SK-N-SH treated with all-trans-retinoic acid at 6 μM for 48 hours (cell line): ENCODE measurements around the gene TFRC.

Source experiments
- ATAC-seq: fragments of 200-7000 bp; cut with Tn5 transposase; 3 replicates; pipeline ENCODE4 v1.9.1; 2020; ENCODE audit warnings: mild to moderate bottlenecking, moderate library complexity
- ARNTL ChIP-seq: fragments of 450-650 bp; formaldehyde crosslinking; IDR thresholded peaks from 2 replicates; pipeline ENCODE4 v1.5.0; 2020; ENCODE audit warnings: low read depth, mild to moderate bottlenecking, moderate library complexity, borderline replicate concordance
- BACH2 ChIP-seq: fragments of 250-450 bp; sonication (Bioruptor Pico); IDR thresholded peaks from 2 replicates; pipeline ENCODE4 v1.9.0; 2021; ENCODE audit warnings: mild to moderate bottlenecking, borderline replicate concordance
- CREB5 ChIP-seq: fragments of 250-450 bp; sonication (Bioruptor Pico); IDR thresholded peaks from 2 replicates; pipeline ENCODE4 v1.5.1; 2020; ENCODE audit warnings: low read depth, mild to moderate bottlenecking, moderate library complexity
- CSDC2 ChIP-seq: fragments of 250-450 bp; sonication (Bioruptor Pico); IDR thresholded peaks from 2 replicates; pipeline ENCODE4 v1.5.0; 2020; ENCODE audit warnings: mild to moderate bottlenecking, moderate library complexity
- ESRRG ChIP-seq: fragments of 250-450 bp; sonication (Bioruptor Pico); IDR thresholded peaks from 2 replicates; pipeline ENCODE4 v1.6.1; 2021; ENCODE audit warnings: mild to moderate bottlenecking
- GLIS3 ChIP-seq: fragments of 250-450 bp; sonication (Bioruptor Pico); IDR thresholded peaks from 2 replicates; pipeline ENCODE4 v1.5.0; 2020; ENCODE audit warnings: mild to moderate bottlenecking, moderate library complexity
- ISL1 ChIP-seq: fragments of 250-450 bp; sonication (Bioruptor Pico); IDR thresholded peaks from 2 replicates; pipeline ENCODE4 v2.1.2; 2022; ENCODE audit warnings: mild to moderate bottlenecking, moderate library complexity
- OSR1 ChIP-seq: fragments of 250-450 bp; sonication (Bioruptor Pico); IDR thresholded peaks from 2 replicates; pipeline ENCODE4 v1.8.0; 2022; ENCODE audit warnings: moderate library complexity, mild to moderate bottlenecking, inconsistent platforms
- PATZ1 ChIP-seq: fragments of 250-450 bp; sonication (Bioruptor Pico); IDR thresholded peaks from 2 replicates; pipeline ENCODE4 v1.8.0; 2020; ENCODE audit warnings: mild to moderate bottlenecking, moderate library complexity, borderline replicate concordance
- PPARA ChIP-seq: fragments of 250-450 bp; sonication (Bioruptor Pico); IDR thresholded peaks from 2 replicates; pipeline ENCODE4 v1.5.0; 2020; ENCODE audit warnings: mild to moderate bottlenecking, borderline replicate concordance
- RARB ChIP-seq: fragments of 250-450 bp; sonication (Bioruptor Pico); IDR thresholded peaks from 2 replicates; pipeline ENCODE4 v1.8.0; 2021; ENCODE audit warnings: mild to moderate bottlenecking, moderate library complexity
- TCF4 ChIP-seq: fragments of 250-450 bp; sonication (Bioruptor Pico); IDR thresholded peaks from 2 replicates; pipeline ENCODE4 v1.8.0; 2021; ENCODE audit warnings: mild to moderate bottlenecking, moderate library complexity, borderline replicate concordance
- TOX ChIP-seq: fragments of 250-450 bp; sonication (Bioruptor Pico); IDR thresholded peaks from 2 replicates; pipeline ENCODE4 v1.8.0; 2021; ENCODE audit warnings: mild to moderate bottlenecking, moderate library complexity, borderline replicate concordance
- ZC3H10 ChIP-seq: fragments of 250-450 bp; sonication (Bioruptor Pico); IDR thresholded peaks from 2 replicates; pipeline ENCODE4 v1.5.1; 2021; ENCODE audit warnings: mild to moderate bottlenecking, moderate library complexity
- ZFP3 ChIP-seq: fragments of 250-450 bp; sonication (Bioruptor Pico); IDR thresholded peaks from 2 replicates; pipeline ENCODE4 v1.5.0; 2020; ENCODE audit warnings: mild to moderate bottlenecking, moderate library complexity
- ZFP30 ChIP-seq: fragments of 450-650 bp; formaldehyde crosslinking; IDR thresholded peaks from 2 replicates; pipeline ENCODE4 v1.5.0; 2022; ENCODE audit warnings: mild to moderate bottlenecking, moderate library complexity
- ZNF565 ChIP-seq: fragments of 450-650 bp; formaldehyde crosslinking; conservative IDR thresholded peaks from 2 replicates; pipeline ENCODE4 v1.5.0; 2020; ENCODE audit warnings: low read depth, mild to moderate bottlenecking, moderate library complexity
- ZNF70 ChIP-seq: fragments of 450-650 bp; formaldehyde crosslinking; IDR thresholded peaks from 2 replicates; pipeline ENCODE4 v1.5.0; 2020; ENCODE audit warnings: mild to moderate bottlenecking, moderate library complexity
- ZNF8 ChIP-seq: fragments of 450-650 bp; formaldehyde crosslinking; IDR thresholded peaks from 2 replicates; pipeline ENCODE4 v1.5.0; 2020; ENCODE audit warnings: mild to moderate bottlenecking, moderate library complexity
- TF ChIP-seq, protein P1 (sequence below): fragments of 250-450 bp; sonication (Bioruptor Pico); IDR thresholded peaks from 2 replicates; pipeline ENCODE4 v1.5.0; 2020; ENCODE audit warnings: mild to moderate bottlenecking, moderate library complexity
- TF ChIP-seq, protein P2 (sequence below): fragments of 250-450 bp; sonication (Bioruptor Pico); IDR thresholded peaks from 2 replicates; pipeline ENCODE4 v1.5.1; 2021; ENCODE audit warnings: mild to moderate bottlenecking, moderate library complexity
- TF ChIP-seq, protein P3 (sequence below): fragments of 250-450 bp; sonication (Bioruptor Pico); IDR thresholded peaks from 2 replicates; pipeline ENCODE4 v1.8.0; 2021; ENCODE audit warnings: low read depth, mild to moderate bottlenecking, moderate library complexity, borderline replicate concordance

TFRC gene

DNA sequence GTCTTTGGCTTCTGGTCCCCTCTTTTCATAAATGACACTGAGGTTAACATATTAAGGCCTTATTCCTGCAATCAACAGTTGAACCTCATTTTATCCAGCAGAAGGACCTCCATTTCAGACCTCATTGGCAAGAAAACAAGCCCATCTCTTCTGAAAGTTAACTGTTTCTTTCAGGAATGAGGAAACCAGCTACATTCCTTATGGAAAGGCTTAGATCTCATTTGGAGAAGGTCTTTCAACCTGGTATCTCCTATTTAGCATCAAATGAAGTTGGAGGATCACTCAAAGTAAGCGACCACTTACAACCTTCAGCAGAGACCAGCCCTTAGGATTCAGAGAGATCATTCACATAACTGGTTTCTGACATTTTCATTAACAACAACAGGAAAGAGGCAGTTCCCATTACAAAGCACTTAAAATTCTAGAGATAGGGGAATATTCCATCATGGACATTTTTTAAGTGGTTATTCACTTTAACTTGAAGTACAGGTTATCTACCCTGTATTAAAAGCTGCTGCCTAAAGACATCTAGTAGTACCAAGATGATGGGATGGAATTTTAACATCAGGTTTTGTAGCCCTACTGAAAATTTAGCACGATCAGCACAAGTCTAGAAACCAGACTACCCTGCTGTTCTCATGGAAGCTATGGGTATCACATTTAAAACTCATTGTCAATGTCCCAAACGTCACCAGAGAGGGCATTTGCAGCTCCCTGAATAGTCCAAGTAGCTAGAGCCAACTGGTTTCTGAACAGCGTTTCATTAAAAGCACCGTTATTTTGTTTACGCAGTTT, 30.4 kb downstream of the TFRC start:
- TF ChIP-seq ISL1 = peak; percentile 82
- no peak for TF ChIP-seq TCF4 (CRISPR knock-in tag)
- no peak for ATAC-seq

- TF ChIP-seq ARNTL (CRISPR knock-in tag) (no peak), CSDC2 (no peak), GLIS3 (CRISPR knock-in tag) (no peak), ZNF8 (CRISPR knock-in tag) (0 out of 2 replicates have a peak, but pooled peaks have one; percentile 12), PATZ1 (no peak), ISL1 (peak; percentile 83), BACH2 (no peak), TOX (no peak), ZC3H10 (CRISPR knock-in tag) (no peak), TCF4 (CRISPR knock-in tag) (peak; percentile 62; the same call in 1 of the 2 replicates), ZNF565 (no peak), OSR1 (CRISPR knock-in tag) (no peak), PPARA (no peak)
- TF ChIP-seq, protein P1, sequence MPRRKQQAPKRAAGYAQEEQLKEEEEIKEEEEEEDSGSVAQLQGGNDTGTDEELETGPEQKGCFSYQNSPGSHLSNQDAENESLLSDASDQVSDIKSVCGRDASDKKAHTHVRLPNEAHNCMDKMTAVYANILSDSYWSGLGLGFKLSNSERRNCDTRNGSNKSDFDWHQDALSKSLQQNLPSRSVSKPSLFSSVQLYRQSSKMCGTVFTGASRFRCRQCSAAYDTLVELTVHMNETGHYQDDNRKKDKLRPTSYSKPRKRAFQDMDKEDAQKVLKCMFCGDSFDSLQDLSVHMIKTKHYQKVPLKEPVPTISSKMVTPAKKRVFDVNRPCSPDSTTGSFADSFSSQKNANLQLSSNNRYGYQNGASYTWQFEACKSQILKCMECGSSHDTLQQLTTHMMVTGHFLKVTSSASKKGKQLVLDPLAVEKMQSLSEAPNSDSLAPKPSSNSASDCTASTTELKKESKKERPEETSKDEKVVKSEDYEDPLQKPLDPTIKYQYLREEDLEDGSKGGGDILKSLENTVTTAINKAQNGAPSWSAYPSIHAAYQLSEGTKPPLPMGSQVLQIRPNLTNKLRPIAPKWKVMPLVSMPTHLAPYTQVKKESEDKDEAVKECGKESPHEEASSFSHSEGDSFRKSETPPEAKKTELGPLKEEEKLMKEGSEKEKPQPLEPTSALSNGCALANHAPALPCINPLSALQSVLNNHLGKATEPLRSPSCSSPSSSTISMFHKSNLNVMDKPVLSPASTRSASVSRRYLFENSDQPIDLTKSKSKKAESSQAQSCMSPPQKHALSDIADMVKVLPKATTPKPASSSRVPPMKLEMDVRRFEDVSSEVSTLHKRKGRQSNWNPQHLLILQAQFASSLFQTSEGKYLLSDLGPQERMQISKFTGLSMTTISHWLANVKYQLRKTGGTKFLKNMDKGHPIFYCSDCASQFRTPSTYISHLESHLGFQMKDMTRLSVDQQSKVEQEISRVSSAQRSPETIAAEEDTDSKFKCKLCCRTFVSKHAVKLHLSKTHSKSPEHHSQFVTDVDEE (CRISPR knock-in tag) = peak; percentile 67; the same call in 1 of the 2 replicates
- TF ChIP-seq, protein P2, sequence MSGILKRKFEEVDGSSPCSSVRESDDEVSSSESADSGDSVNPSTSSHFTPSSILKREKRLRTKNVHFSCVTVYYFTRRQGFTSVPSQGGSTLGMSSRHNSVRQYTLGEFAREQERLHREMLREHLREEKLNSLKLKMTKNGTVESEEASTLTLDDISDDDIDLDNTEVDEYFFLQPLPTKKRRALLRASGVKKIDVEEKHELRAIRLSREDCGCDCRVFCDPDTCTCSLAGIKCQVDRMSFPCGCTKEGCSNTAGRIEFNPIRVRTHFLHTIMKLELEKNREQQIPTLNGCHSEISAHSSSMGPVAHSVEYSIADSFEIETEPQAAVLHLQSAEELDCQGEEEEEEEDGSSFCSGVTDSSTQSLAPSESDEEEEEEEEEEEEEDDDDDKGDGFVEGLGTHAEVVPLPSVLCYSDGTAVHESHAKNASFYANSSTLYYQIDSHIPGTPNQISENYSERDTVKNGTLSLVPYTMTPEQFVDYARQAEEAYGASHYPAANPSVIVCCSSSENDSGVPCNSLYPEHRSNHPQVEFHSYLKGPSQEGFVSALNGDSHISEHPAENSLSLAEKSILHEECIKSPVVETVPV (CRISPR knock-in tag) = no peak
- TF ChIP-seq, protein P3, sequence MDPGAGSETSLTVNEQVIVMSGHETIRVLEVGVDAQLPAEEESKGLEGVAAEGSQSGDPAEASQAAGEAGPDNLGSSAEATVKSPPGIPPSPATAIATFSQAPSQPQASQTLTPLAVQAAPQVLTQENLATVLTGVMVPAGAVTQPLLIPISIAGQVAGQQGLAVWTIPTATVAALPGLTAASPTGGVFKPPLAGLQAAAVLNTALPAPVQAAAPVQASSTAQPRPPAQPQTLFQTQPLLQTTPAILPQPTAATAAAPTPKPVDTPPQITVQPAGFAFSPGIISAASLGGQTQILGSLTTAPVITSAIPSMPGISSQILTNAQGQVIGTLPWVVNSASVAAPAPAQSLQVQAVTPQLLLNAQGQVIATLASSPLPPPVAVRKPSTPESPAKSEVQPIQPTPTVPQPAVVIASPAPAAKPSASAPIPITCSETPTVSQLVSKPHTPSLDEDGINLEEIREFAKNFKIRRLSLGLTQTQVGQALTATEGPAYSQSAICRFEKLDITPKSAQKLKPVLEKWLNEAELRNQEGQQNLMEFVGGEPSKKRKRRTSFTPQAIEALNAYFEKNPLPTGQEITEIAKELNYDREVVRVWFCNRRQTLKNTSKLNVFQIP (CRISPR knock-in tag) = no peak
Measured at GRCh38 chr3:196050597-196050996, 31.3 kb downstream of the TFRC start.

GRCh38 chr3:196049653-196050052, 32.2 kb downstream of the TFRC start:
- no peak for ATAC-seq
- no peak for TF ChIP-seq ZNF70 (CRISPR knock-in tag)
- TF ChIP-seq ESRRG (CRISPR knock-in tag) = no peak
- no peak for TF ChIP-seq OSR1 (CRISPR knock-in tag)
- no peak for TF ChIP-seq ZFP3 (CRISPR knock-in tag)
- TF ChIP-seq ZFP30 (CRISPR knock-in tag) = no peak
- TF ChIP-seq PPARA = no peak
- TF ChIP-seq CREB5 (CRISPR knock-in tag) = no peak
- no peak for TF ChIP-seq GLIS3 (CRISPR knock-in tag)
- no peak for TF ChIP-seq RARB
- TF ChIP-seq, protein P2 (CRISPR knock-in tag) = no peak
- TF ChIP-seq ZNF8 (CRISPR knock-in tag) = no peak
- no peak for TF ChIP-seq ZNF565
- no peak for TF ChIP-seq TOX
- TF ChIP-seq ISL1 = no peak
- TF ChIP-seq ZC3H10 (CRISPR knock-in tag) = no peak

More at GRCh38 chr3:196050597-196050996, 31.3 kb downstream of the TFRC start:
- ATAC-seq = peak; percentile 45; the same call in 2 of the 3 replicates
